ENCODE data around the gene NTRK2.

The NTRK2 gene

DNA sequence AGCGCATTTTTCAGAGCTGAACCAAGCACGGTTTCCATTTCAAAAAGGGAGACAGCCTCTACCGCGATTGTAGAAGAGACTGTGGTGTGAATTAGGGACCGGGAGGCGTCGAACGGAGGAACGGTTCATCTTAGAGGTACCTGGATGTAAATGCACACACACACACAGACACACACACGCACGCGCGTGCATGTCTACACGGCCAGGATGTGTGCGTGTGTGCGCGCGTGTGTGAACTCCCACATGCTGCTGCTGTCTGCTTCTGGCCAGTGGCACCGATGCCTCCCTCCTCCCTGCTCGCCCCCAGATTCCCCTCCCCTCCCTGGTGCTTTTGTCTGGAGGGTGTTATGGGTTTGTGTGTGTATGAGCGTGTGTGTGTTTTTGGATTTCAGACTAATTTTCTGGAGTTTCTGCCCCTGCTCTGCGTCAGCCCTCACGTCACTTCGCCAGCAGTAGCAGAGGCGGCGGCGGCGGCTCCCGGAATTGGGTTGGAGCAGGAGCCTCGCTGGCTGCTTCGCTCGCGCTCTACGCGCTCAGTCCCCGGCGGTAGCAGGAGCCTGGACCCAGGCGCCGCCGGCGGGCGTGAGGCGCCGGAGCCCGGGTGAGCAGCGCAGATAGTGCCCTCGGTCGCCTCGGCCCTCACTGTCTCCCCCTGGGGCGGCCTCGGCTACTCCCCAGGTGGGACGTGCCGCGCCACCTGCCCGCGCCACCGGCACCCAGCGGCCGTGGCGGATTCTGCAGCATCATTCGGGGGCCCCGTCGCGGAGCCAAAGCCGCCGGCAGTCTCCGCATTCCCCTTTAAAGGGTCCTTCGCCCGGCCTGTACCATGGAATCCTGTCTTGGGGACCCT, at the start of gene NTRK2:
TSS of gene NTRK2 (plus strand) at position 442 of the 850 bp plus-strand sequence. CDS start 1,020 bp downstream, outside the sequence.
- DNase-seq: no peak

DNA sequence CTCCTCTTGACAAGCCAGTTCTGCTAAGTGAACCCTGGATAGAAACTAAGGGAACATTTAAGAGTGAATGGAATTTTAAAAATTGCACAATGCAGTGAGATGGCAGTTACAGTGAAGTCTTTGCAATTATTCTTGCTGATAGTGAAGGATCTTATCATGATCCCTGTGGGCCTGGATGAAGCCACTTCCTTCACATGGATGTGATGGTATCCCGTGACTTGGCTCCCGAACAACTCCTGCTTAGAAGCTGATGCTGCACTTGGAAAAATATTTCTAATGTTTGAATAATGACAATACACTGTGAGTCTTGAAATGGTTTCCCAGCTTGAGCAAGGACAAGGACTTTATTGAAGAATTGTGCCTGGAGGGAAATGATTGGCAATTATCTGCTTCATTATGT, 49.2 kb upstream of the NTRK2 start:
- no peak for DNase-seq

DNA sequence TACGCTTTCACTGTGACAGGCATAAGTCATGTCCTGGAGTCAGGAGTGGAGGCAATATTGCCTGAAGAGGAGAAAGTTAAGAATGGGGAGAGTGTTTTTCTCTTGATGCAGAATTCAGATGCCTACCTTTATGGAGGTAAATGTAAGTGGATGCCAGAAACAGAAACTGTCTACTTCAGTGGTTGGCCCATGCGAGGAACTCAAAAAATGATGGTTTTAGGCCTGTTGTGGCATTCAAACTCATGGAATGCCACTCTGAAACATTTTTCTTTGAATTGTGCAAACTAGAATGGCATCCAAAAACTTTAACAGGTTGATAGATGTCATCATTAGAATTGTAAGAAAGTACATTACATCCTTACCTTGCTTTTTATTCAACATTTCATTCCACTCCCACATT, 47.7 kb upstream of the NTRK2 start:
- DNase-seq: no peak

DNA sequence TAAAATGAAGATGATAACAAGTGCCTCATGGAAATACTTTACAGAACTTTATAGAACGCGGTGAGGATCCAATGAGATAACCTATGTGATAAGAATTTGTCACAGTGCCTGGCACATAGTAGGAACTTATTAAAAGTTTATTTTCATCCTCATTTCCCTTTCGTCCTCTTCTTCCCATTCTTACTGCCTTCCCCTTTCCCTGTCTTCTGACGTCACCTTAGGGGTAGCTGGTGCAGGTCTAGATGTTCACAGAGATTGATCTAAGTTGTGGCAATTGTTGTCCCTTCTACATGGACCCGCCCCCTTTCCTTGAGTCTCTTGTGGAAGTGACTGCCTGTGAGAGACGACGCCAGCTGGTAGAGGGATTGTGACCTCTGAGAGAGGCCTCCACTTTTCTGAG, 46.5 kb upstream of the NTRK2 start:
- DNase-seq: no peak

- DNase-seq: no peak
These were observed 33.1 kb upstream of the NTRK2 start for GRCh38 chr9:84636436-84636835.

DNA sequence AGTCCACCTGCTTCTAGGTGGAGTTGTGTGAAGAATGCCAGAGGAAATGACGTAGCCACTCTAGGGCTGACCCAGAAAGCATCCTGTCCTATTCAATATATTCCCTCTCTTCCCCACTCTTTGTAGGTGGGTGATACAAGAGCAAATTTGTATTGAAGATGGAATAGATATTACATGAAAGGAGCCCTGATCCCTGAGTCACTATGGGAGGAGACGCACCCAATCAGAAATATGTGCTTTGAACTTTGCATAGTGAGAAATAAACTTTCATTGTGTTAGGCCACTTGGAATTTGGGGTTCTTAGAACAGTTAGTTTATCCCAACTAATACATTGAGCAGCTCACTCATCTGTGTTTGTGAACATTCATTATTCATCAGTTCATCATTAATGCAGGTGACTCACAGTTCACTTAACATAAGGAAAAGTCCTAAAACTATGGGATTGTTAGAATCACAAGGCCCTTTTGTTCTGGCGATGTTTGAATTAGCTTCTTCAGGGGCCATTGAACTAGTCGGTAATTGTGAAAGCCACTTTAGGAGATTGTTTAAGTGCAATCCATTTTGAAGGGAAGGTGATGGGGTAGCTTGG, 26.9 kb upstream of the NTRK2 start:
- DNase-seq: no peak

- no peak for DNase-seq
These were observed 21.8 kb upstream of the NTRK2 start for GRCh38 chr9:84647699-84648098.

- DNase-seq: no peak
These were observed 16.9 kb upstream of the NTRK2 start for GRCh38 chr9:84652496-84653120.

DNA sequence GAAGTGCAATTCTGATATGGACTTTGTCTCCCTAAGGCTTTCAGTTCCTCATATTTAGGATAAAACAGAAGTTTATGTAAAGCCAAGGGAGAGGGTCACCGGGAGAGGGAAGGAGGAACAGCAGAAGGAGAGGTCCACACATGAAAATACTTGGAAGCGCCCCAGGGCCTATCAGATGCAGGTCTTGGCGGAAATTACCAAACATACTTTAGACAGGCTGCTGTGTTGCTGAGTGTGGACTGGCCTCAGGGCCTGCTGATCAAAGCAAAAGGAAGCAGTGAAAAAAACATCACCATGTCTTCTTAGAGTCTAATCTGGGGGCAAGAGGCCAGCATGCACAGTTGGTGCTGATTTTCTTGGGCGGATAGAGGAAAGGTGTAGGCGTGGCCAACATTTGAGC, 14.1 kb upstream of the NTRK2 start:
- DNase-seq: no peak

DNA sequence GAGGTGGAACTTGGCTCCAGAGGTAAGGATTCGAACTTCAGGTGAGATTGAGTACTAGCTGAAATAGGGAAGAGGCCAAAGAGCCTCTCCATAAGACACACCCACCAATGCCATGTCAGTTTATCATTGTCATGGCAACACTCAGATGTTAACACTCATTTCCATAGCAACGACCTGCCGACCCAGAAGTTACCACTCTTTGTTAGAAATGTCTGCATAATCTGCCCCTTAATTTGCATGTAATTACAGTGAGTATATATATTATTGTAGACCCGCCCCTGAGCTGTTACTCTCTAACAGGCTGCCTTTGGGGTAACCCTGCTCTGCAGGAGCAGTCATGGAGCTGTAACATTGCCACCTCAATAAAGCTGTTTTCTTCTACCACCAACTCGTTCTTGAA, 10.2 kb upstream of the NTRK2 start:
- DNase-seq: no peak

- no peak for DNase-seq
These were observed 9.8 kb upstream of the NTRK2 start for GRCh38 chr9:84659773-84660172.

GRCh38 chr9:84667571-84668195, 1.8 kb upstream of the NTRK2 start:
- DNase-seq: no peak

- DNase-seq: peak; percentile 43
These were observed 1.1 kb upstream of the NTRK2 start for GRCh38 chr9:84668196-84669012.

DNA sequence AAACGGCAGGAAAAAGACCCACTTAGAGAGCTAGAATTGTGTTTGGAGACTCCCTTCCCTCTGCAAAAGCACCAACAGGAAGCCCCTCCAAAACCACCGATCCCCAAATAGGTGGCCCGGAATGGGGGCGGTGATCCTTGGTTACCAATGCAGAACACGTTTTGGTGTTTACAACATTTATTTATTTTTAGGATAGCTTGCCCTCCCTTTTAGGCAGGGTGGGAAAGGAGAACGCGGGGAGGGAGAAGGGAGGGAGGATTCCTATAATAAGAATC, 579 bp upstream of the NTRK2 start:
- no peak for DNase-seq

GRCh38 chr9:84670138-84671041, 861 bp downstream of the NTRK2 start:
- DNase-seq: no peak

- no peak for DNase-seq
These were observed 2.3 kb downstream of the NTRK2 start for GRCh38 chr9:84671586-84672521.

- DNase-seq: no peak
These were observed 4.3 kb downstream of the NTRK2 start for GRCh38 chr9:84673806-84674205.

GRCh38 chr9:84677080-84677479, 7.6 kb downstream of the NTRK2 start:
- DNase-seq: no peak

DNA sequence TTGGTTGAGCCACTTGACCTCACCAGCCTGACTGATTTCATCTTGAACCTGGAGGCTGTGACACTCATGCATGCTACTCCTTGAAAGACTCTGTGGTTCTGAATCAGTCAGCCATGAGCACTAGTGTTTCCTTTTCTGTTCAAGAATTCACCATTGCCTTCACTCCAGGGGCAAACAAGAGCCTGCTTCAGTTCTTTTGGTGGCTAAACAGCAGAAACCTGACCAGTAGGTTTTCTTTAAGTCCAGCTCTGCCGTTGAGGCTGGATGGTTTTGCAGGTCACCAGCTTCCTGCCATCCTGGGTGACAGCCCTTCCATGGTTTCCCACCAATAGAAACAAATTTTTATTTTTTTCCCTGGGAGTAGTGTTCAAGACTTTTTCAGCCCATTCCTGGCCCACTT, 10.0 kb downstream of the NTRK2 start:
- DNase-seq: no peak

DNA sequence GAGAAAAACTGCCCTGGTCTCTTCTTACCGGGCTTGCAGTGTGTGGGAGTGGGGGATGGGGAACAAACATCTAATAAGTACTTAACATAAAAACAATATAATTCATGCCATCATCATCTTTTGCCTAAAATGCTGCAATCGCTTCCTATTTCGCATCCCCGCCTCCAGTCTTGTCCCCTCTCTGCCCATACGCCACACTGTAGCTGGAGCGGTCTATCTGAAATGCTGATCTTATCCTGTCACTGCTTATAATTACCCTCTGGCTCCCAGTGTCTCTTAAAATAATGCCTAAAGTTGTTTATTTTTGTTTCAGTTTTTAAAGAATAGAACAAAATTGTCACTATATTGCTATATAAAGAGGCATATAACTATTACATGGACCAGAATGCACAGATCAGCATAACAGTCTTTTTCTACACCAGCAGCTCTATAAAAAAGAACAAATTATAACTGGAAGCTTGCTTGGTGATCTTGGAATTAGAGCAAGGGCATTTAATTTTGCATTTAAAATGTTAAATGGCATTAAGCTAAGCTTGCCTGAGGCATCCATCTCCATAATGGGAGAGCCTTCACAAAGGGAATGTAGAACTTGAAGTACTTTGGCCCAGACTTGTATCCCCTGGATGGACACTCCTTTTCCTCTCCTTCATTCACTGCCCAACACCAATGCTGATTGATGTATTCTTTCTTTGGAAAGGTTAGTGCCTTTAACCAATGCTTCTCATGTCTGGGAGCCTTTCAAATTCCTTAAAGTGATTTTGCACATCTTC, 12.2 kb downstream of the NTRK2 start:
- DNase-seq: no peak

Measured in KG1 (cell line).